NCI-H2029 treated with DMSO at 0.1 percent for 48 hours (cell line): ENCODE measurements around the gene TLE4.
"Not testable (repeated sequence)": the region's sequence is repeated elsewhere in the genome, so short reads cannot be mapped to it uniquely, and the experiment has no call there.

Experiments used
- DNase-seq: peaks from one replicate; lab custom pipeline; 2025; lab: John Stamatoyannopoulos, UW

The TLE4 gene

DNA sequence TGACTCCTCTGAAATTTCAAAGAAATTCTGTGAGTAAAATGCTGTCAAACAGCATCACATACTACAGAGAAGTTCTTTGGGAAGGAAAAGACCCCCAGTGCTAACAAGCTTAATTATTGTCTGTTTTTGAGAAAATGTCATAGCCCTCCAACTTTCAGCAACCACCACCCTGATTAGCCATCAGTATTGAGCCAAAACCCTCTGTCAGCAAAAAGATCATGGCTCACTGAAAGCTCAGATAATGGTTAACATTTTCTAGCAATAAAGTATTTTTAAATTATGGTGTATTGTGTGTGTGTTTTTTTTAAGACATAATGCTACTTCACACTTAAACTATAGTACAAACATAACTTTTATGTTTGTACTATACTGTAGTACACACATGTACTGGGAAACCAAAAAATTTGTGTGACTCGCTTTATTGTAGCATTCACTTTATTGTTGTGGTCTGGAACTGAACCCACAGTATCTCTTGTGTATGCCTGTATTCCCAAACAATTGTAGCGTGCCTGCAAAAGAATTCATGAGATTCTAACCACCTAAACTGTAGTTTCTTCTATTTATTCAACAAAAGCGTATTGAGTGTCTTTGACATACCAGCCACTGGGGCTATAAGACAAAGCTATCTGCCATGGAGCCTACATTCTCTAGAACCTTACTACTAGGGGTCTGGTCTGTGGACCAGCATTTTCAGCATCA, 31.6 kb downstream of the TLE4 start:
- DNase-seq: no peak

- no peak for DNase-seq
These were observed 32.4 kb downstream of the TLE4 start for GRCh38 chr9:79604149-79604548.

GRCh38 chr9:79604921-79605562, 33.3 kb downstream of the TLE4 start:
- DNase-seq: no peak

- DNase-seq: not testable (repeated sequence)
These were observed 34.8 kb downstream of the TLE4 start for GRCh38 chr9:79606529-79606928.

DNA sequence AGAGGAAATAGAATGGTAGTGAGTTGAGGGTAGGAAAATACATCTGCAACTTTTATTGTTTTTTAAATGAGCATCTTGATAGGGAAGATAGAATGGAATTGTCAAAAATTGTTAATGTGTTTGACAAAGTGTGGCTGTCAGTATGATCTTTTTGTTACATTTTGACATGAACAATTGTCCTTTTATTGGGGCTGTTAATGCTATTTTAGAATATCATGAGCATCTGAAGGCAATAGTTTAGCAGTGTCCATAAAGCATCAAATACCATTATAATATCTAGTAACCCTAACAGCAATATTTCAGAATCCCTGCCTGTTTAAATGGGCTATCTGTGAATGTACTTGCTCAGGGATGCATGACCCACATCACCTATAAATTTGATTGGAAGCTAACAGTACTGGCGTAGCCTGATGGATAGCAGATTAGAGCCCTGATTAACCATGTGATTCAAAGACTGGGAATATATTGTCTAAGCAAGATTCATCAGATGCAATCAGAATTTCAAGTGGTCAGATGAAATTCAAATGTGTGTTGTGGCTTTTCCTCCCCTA, 37.8 kb downstream of the TLE4 start:
- no peak for DNase-seq

- DNase-seq: no peak
These were observed 38.4 kb downstream of the TLE4 start for GRCh38 chr9:79610019-79610631.

- no peak for DNase-seq
These were observed 39.2 kb downstream of the TLE4 start for GRCh38 chr9:79610791-79611614.

DNA sequence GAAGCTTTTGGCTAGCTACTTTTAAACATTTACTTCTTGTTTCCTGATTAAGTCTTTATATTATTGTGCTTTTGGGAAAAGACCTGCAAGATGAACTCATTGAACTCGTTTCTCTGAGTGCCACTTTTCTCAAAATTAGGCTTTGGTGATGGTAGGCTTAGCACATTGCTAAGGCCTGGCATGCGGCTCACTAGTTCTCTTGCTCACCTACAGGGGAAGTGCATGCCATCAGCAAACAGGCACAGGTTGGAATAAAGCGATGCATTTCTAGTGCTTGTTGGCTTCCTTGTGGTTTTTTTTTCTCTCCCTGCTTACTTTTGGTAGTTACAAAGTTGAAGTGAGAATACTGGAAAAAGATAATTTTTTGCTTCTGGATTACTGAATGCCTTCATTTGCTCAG, 41.4 kb downstream of the TLE4 start:
- no peak for DNase-seq

DNA sequence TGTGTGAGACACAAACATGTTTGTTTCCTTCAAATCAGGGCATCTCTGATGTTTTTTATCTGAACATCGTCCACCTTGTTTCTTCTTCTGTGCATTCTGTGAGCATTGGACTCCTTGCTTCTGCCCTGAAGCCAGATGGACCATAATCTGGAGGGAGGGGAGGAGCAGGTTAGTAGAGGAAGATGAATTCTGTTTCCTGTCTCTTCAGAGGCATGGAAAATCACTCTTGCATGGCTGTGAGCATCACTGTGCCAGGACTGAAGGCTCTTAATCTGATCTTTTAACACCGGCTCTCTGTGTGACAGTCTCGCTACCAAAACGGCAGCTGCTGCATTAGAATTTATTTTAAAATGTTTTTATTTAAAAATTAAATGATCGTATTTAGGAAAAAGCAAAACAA, 43.3 kb downstream of the TLE4 start:
- DNase-seq: no peak

DNA sequence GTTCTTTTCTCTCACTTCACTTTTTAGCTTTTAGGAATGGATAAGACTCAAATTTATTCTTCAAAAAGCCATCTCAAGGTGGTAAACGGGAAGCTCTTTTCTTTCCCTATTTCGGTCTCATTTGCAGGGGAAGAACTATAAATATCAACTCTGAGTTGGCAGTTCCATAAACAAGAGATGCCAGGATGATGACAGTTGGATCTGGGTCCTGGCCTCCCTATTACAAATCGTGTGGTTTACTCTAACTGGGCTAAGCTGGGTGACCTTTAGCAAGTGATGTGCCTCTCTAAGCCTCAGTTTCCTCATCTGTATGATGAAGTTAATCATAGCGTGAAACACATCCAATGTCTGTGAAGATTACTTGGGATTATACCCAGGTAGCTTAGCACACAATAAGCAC, 44.2 kb downstream of the TLE4 start:
- DNase-seq: no peak

DNA sequence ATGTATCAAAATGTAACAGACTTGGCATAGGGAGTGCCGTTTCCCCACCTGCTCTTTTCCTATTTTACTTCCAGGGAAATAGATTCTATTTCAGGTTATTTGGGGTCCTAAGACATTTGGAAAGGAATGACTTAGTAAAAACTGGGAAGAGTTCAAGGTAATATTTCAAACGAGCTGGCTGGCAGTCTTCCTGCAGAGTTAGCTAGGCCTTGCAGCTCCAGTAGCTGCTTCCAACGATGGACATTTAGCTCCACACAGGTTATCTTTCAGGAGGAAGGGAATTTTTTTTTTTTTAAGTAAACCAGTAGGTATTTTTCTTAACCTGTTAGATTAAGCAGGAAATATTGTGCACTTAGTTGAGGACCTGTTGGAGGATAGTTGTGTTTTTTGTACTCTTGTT, 45.2 kb downstream of the TLE4 start:
- no peak for DNase-seq

GRCh38 chr9:79617395-79617794, 45.6 kb downstream of the TLE4 start:
- DNase-seq: no peak

DNA sequence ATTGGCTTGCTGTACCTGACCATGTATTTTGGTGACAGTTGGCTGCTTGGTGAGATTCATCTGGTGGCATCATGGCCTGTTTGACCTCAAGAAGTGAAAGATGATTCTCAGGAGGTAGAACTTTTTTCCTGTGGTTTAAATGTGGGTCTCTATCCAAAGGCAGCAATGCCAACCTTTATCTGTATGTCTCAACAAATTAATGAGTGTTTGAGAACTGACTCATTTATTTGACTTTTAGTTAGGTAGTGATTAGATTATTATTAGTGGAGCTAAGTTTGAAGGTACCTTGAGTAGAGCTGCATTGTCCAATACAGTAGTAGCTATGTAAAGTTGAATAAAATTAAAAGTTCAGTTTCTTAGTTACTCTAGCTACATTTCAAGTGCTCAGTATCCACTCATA, 48.2 kb downstream of the TLE4 start:
- DNase-seq: no peak

GRCh38 chr9:79621916-79622575, 50.3 kb downstream of the TLE4 start:
- no peak for DNase-seq

- DNase-seq: peak; percentile 19
These were observed 52.3 kb downstream of the TLE4 start for GRCh38 chr9:79623799-79624721.

DNA sequence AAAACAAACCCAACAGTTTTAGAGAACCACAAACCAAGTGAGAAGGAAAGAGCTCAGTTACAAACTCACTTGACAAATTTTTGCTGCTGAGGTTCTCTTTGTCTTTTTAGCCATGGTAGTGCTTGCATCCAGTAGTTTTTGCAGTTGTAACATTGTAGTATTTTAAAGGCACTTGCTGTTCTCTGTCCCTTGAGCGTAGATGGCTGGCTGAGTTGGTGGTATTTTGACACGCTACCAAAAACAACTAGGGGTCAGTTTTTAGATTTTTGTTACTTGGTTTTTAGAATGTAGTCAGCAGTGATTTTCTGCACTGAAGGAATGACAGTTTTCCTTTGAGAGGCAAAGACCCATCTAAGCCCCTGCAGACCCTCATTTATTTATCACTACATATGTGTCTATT, 58.0 kb downstream of the TLE4 start:
- DNase-seq: no peak

- DNase-seq: no peak
These were observed 59.0 kb downstream of the TLE4 start for GRCh38 chr9:79630521-79631403.

DNA sequence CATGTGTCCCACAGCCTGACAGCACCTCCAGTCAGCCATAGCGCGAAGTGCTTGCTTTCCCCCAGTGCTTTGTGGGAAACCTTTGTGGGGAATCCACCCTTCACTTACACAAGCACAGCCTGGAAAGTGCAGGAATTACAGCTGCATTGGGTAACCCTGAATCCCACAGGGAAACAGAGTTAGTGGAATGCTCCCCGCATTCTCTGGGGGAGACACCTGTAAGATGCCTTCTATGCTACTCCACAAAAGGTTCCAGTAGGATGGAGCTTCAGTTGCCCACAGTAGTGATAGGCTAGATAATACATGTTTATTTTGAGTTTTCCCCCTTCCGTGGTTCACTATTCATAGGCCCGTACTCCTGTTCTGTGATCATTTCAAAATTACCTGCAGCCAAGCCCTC, 60.3 kb downstream of the TLE4 start:
- no peak for DNase-seq

- DNase-seq: no peak
These were observed 60.9 kb downstream of the TLE4 start for GRCh38 chr9:79632705-79633104.

GRCh38 chr9:79633558-79633957, 61.8 kb downstream of the TLE4 start:
- no peak for DNase-seq
